Neural cell (in vitro differentiated cells): ENCODE measurements around the gene LAPTM4A. TPM values are rescaled to one million over a fixed set of nuclear protein-coding genes. Genes with fewer than 3 reads are reported as not detected.

Experiments
- H2AFZ ChIP-seq: fragments of 200-600, 300-800 bp; sonication (generic), shearing (Covaris generic); 2 replicates; pipeline ENCODE4 v1.6.0; 2014; ENCODE audit warnings: low read depth, mild to moderate bottlenecking, antibody characterized with exemption, low read length, moderate library complexity
- H3F3A ChIP-seq: fragments of 200-600 bp; shearing (Covaris generic); 2 replicates; pipeline ENCODE4 v1.6.1; 2016; ENCODE audit warnings: mild to moderate bottlenecking, moderate library complexity, mixed read lengths, antibody characterized with exemption, low read length; ENCODE audit not compliant: insufficient read depth, poor library complexity, severe bottlenecking
- H3K27ac ChIP-seq: fragments of 200-600, 300-800 bp; sonication (generic), shearing (Covaris generic); 2 replicates; pipeline ENCODE4 v1.5.1; 2014; ENCODE audit warnings: mild to moderate bottlenecking, low read length, moderate library complexity
- H3K27me3 ChIP-seq: fragments of 300-800, 200-600 bp; sonication (generic), shearing (Covaris generic); 2 replicates; pipeline ENCODE4 v1.6.0; 2014; ENCODE audit warnings: mild to moderate bottlenecking, low read depth, low read length, moderate library complexity; ENCODE audit not compliant: insufficient read depth
- H3K36me3 ChIP-seq: fragments of 300-800, 200-600 bp; sonication (generic), shearing (Covaris generic); 2 replicates; pipeline ENCODE4 v1.5.1; 2014; ENCODE audit warnings: mild to moderate bottlenecking, antibody characterized with exemption, low read length, moderate library complexity; ENCODE audit not compliant: insufficient read depth
- H3K4me2 ChIP-seq: fragments of 300-800, 200-600 bp; sonication (generic), shearing (Covaris generic); 2 replicates; pipeline ENCODE4 v1.6.0; 2014; ENCODE audit warnings: mild to moderate bottlenecking, low read length
- H3K4me3 ChIP-seq: fragments of 300-800, 200-600 bp; sonication (generic), shearing (Covaris generic); 2 replicates; pipeline ENCODE4 v1.5.1; 2014; ENCODE audit warnings: mild to moderate bottlenecking, low read length, moderate library complexity
- H3K79me2 ChIP-seq: fragments of 200-600 bp; shearing (Covaris generic); replicated peaks from 2 replicates; pipeline ENCODE4 v1.6.0; 2014; ENCODE audit warnings: mild to moderate bottlenecking, low read length, moderate library complexity; ENCODE audit not compliant: insufficient read depth
- H3K9ac ChIP-seq: fragments of 300-800, 200-600 bp; sonication (generic), shearing (Covaris generic); 2 replicates; pipeline ENCODE4 v1.6.1; 2016; ENCODE audit warnings: mild to moderate bottlenecking, low read length, mixed read lengths
- H3K9me2 ChIP-seq: fragments of 200-600 bp; shearing (Covaris generic); 2 replicates; pipeline ENCODE4 v1.6.1; 2016; ENCODE audit warnings: mild to moderate bottlenecking, low read length, mixed read lengths; ENCODE audit not compliant: insufficient read depth
- H3K9me3 ChIP-seq: fragments of 200-600, 300-800 bp; sonication (generic), shearing (Covaris generic); 2 replicates; pipeline ENCODE4 v1.6.1; 2016; ENCODE audit warnings: mild to moderate bottlenecking, mixed run types, low read length, moderate library complexity, mixed read lengths
- H4K20me1 ChIP-seq: fragments of 200-600 bp; shearing (Covaris generic); 2 replicates; pipeline ENCODE4 v1.6.1; 2016; ENCODE audit warnings: mild to moderate bottlenecking, mixed run types; ENCODE audit not compliant: insufficient read depth
- CTCF ChIP-seq: fragments of 450-650 bp; IDR thresholded peaks from 2 replicates; pipeline ENCODE4 v1.5.1; 2014; ENCODE audit warnings: antibody characterized with exemption, mild to moderate bottlenecking, moderate library complexity; ENCODE audit not compliant: poor library complexity, severe bottlenecking
- EP300 ChIP-seq: fragments of 450-650 bp; conservative IDR thresholded peaks from 2 replicates; pipeline ENCODE4 v1.6.1; 2014; ENCODE audit warnings: antibody characterized with exemption, mild to moderate bottlenecking, moderate library complexity; ENCODE audit not compliant: poor library complexity, severe bottlenecking
- EZH2 ChIP-seq: fragments of 200-600, 300-800 bp; shearing (Covaris generic), sonication (generic); IDR thresholded peaks from 2 replicates; pipeline ENCODE4 v1.6.1; 2014; ENCODE audit warnings: antibody characterized with exemption, low read length, borderline replicate concordance, mild to moderate bottlenecking; ENCODE audit not compliant: insufficient read depth, poor library complexity, severe bottlenecking
- MXI1 ChIP-seq: fragments of 450-650 bp; conservative IDR thresholded peaks from 2 replicates; pipeline ENCODE4 v1.6.1; 2014; ENCODE audit warnings: antibody characterized with exemption, mild to moderate bottlenecking; ENCODE audit not compliant: poor library complexity, severe bottlenecking
- POLR2AphosphoS5 ChIP-seq: IDR thresholded peaks from 2 replicates; pipeline ENCODE4 v1.6.1; 2012
- RAD21 ChIP-seq: fragments of 450-650 bp; conservative IDR thresholded peaks from 2 replicates; pipeline ENCODE4 v1.6.1; 2014; ENCODE audit warnings: antibody characterized with exemption, mild to moderate bottlenecking, moderate library complexity
- REST ChIP-seq: IDR thresholded peaks from 2 replicates; pipeline ENCODE4 v1.6.1; 2012; ENCODE audit warnings: borderline replicate concordance
- SMC3 ChIP-seq: fragments of 450-650 bp; conservative IDR thresholded peaks from 2 replicates; pipeline ENCODE4 v1.6.1; 2014; ENCODE audit warnings: antibody characterized with exemption, mild to moderate bottlenecking, moderate library complexity; ENCODE audit not compliant: poor library complexity
- TAF1 ChIP-seq: IDR thresholded peaks from 2 replicates; pipeline ENCODE4 v1.6.1; 2012; ENCODE audit warnings: low read depth
- polyA plus RNA-seq: library from polyadenylated mRNA; depleted of rRNA; stranded (reverse); fragments of >200 nt; gene quantifications from 2 replicates; pipeline ENCODE4 v1.2.3, GENCODE V29; 2014

LAPTM4A gene
- polyA plus RNA-seq, 1 donor from 2014 or later: 81.7 TPM

DNA sequence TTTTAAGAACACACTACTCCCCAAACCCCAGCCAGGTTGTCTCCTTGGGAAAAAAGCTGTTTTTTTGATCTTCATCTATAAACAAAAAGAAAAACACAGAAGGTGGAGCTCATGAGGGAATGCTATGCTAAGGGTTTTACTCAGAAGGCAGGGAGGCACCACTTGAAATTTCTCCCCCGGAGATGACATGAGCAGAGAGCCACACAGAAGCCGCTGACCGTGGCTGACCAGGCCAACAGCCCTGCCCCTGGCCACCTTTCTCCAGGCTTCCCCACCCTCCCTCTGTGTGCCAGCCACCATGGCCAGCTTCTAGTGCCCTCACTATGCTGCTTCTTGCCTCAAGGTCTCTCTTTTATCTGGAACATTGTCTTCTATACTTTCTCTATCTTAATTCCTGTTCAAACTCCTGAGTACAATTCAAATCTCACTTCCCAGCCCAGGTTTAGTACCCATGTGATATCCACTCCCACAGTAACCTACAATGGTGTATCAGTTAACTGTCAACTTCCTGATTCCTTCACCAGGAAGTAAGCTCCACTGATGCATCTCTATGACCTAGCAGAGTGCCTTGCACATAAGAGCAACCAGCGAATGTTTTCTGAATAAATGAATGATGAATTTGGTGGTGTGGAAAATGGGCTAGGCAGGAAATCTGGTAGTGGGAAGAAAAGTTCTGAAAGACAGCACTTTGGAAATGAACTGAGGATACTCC, 15.3 kb downstream of the LAPTM4A start:
- no peak overlapping the region for H3K4me3 ChIP-seq
- H2AFZ ChIP-seq: no peak overlapping the region
- H3K9me2 ChIP-seq: no peaks in the 10 kb centered on the region
- no peak overlapping the region for H3K27ac ChIP-seq
- H3K4me2 ChIP-seq: no peak overlapping the region
- no peak overlapping the region for H3K9ac ChIP-seq
- H3K79me2 ChIP-seq: peaks cover 4% of the 10 kb centered on the region
- TF ChIP-seq REST: no peak
- no peak for TF ChIP-seq MXI1
- TF ChIP-seq EP300: no peak
- no peak for TF ChIP-seq POLR2AphosphoS5
- TF ChIP-seq EZH2: no peak
- no peak for TF ChIP-seq RAD21
- TF ChIP-seq TAF1: no peak
- TF ChIP-seq SMC3: no peak
- TF ChIP-seq CTCF: no peak
- H3K9me3 ChIP-seq: no peaks in the 10 kb centered on the region
- no peaks in the 10 kb centered on the region for H3K36me3 ChIP-seq
- no peaks in the 10 kb centered on the region for H3K27me3 ChIP-seq
- H4K20me1 ChIP-seq: peaks cover 4% of the 10 kb centered on the region
- H3F3A ChIP-seq: no peaks in the 10 kb centered on the region

- peaks cover 8% of the 10 kb centered on the region for H3K36me3 ChIP-seq
- no peaks in the 10 kb centered on the region for H3K9me2 ChIP-seq
- H3F3A ChIP-seq: no peaks in the 10 kb centered on the region
- no peak overlapping the region for H3K9ac ChIP-seq
- H3K79me2 ChIP-seq: peaks cover 4% of the 10 kb centered on the region
- H4K20me1 ChIP-seq: peaks cover 4% of the 10 kb centered on the region
- H3K9me3 ChIP-seq: no peaks in the 10 kb centered on the region
- no peak overlapping the region for H3K4me3 ChIP-seq
- no peak overlapping the region for H3K4me2 ChIP-seq
- H2AFZ ChIP-seq: no peak overlapping the region
- H3K27ac ChIP-seq: no peak overlapping the region
- no peak for TF ChIP-seq SMC3
- no peaks in the 10 kb centered on the region for H3K27me3 ChIP-seq
Measured at GRCh38 chr2:20034821-20035220, 16.6 kb downstream of the LAPTM4A start.
